ENCODE measurements around the gene SMPDL3B.

Gene SMPDL3B

GRCh38 chr1:27934818-27935549 lies at the start of gene SMPDL3B:
Gene SMPDL3B, plus strand, starts transcription at chr1:27935000. Its CDS starts 184 bp downstream, at chr1:27935184.
- no peak for DNase-seq

GRCh38 chr1:27885114-27885528 lies 49.7 kb upstream of the SMPDL3B start:
- DNase-seq = no peak

- DNase-seq = no peak
These were observed 49.0 kb upstream of the SMPDL3B start for GRCh38 chr1:27885621-27886352.

- DNase-seq = no peak
These were observed 48.5 kb upstream of the SMPDL3B start for GRCh38 chr1:27886353-27886679.

GRCh38 chr1:27886744-27887143 lies 48.1 kb upstream of the SMPDL3B start:
- DNase-seq = no peak

- peak; percentile 9 for DNase-seq
These were observed 47.4 kb upstream of the SMPDL3B start for GRCh38 chr1:27887215-27888021.

GRCh38 chr1:27889506-27889905 lies 45.3 kb upstream of the SMPDL3B start:
- DNase-seq = no peak

- DNase-seq = no peak
These were observed 43.5 kb upstream of the SMPDL3B start for GRCh38 chr1:27891196-27891889.

- no peak for DNase-seq
These were observed 40.3 kb upstream of the SMPDL3B start for GRCh38 chr1:27894521-27894920.

- no peak for DNase-seq
These were observed 28.0 kb upstream of the SMPDL3B start for GRCh38 chr1:27906759-27907158.

GRCh38 chr1:27912429-27912828 lies 22.4 kb upstream of the SMPDL3B start:
- DNase-seq = no peak

- DNase-seq = no peak
These were observed 19.7 kb upstream of the SMPDL3B start for GRCh38 chr1:27915082-27915575.

GRCh38 chr1:27922272-27922671 lies 12.5 kb upstream of the SMPDL3B start:
- no peak for DNase-seq

- DNase-seq = no peak
These were observed 6.4 kb upstream of the SMPDL3B start for GRCh38 chr1:27928216-27928954.

GRCh38 chr1:27931184-27931583 lies 3.6 kb upstream of the SMPDL3B start:
- DNase-seq = no peak

GRCh38 chr1:27931759-27932158 lies 3.0 kb upstream of the SMPDL3B start:
- DNase-seq = no peak

- DNase-seq = no peak
These were observed 921 bp downstream of the SMPDL3B start for GRCh38 chr1:27935721-27936120.

GRCh38 chr1:27936370-27936769 lies 1.6 kb downstream of the SMPDL3B start:
- no peak for DNase-seq

- no peak for DNase-seq
These were observed 2.7 kb downstream of the SMPDL3B start for GRCh38 chr1:27937524-27937836.

GRCh38 chr1:27938488-27938887 lies 3.7 kb downstream of the SMPDL3B start:
- no peak for DNase-seq

- peak; percentile 73 for DNase-seq
These were observed 5.5 kb downstream of the SMPDL3B start for GRCh38 chr1:27940297-27940696.

GRCh38 chr1:27940870-27941560 lies 6.2 kb downstream of the SMPDL3B start:
- DNase-seq = no peak

Measured in activated gamma-delta T cell treated with Interleukin-2 at 50 U/mL for 16 hours (primary cell).